ENCODE data around the gene AP4E1.

GRCh38 chr15:50880651-50881114, 27.8 kb upstream of the AP4E1 start:
- TF ChIP-seq, protein P1, sequence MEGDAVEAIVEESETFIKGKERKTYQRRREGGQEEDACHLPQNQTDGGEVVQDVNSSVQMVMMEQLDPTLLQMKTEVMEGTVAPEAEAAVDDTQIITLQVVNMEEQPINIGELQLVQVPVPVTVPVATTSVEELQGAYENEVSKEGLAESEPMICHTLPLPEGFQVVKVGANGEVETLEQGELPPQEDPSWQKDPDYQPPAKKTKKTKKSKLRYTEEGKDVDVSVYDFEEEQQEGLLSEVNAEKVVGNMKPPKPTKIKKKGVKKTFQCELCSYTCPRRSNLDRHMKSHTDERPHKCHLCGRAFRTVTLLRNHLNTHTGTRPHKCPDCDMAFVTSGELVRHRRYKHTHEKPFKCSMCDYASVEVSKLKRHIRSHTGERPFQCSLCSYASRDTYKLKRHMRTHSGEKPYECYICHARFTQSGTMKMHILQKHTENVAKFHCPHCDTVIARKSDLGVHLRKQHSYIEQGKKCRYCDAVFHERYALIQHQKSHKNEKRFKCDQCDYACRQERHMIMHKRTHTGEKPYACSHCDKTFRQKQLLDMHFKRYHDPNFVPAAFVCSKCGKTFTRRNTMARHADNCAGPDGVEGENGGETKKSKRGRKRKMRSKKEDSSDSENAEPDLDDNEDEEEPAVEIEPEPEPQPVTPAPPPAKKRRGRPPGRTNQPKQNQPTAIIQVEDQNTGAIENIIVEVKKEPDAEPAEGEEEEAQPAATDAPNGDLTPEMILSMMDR (IDR thresholded peaks at IDR 0.05), result no peak
- TF ChIP-seq POLR2A (IDR thresholded peaks at IDR 0.05), result no peak
- TF ChIP-seq POLR2AphosphoS5 (IDR thresholded peaks at IDR 0.05), result no peak
